ENCODE results near the gene KATNAL1.

KATNAL1 gene

GRCh38 chr13:30173303-30173610, 134.1 kb downstream of the KATNAL1 start:
- H3K9me3 ChIP-seq, result no peaks in the 10 kb centered on the region
- H3K27me3 ChIP-seq (ENCODE audit: low read depth), result no peaks in the 10 kb centered on the region

GRCh38 chr13:30172593-30173302, 134.6 kb downstream of the KATNAL1 start:
- in situ Hi-C loops (cut with MboI; ENCODE audit: low sequenced_read_pairs), result no loop called here
- H3K9me3 ChIP-seq, result no peaks in the 10 kb centered on the region
- no peaks in the 10 kb centered on the region for H3K27me3 ChIP-seq (ENCODE audit: low read depth)
- H3K4me3 ChIP-seq, result no peak overlapping the region
- no peak for DNase-seq (ENCODE audit: low spot score in 2 of 2)
- H3K36me3 ChIP-seq (replicated peaks), result no peaks in the 10 kb centered on the region
- H3K4me1 ChIP-seq, result no peaks in the 10 kb centered on the region

More at GRCh38 chr13:30173303-30173610, 134.1 kb downstream of the KATNAL1 start:
- Histone ChIP-seq H3K4me3 (no peak overlapping the region), H3K4me1 (no peaks in the 10 kb centered on the region), H3K36me3 (replicated peaks) (no peaks in the 10 kb centered on the region)
- in situ Hi-C loops (cut with MboI; ENCODE audit: low sequenced_read_pairs), result no loop called here
- DNase-seq (ENCODE audit: low spot score in 2 of 2), result no peak

DNA sequence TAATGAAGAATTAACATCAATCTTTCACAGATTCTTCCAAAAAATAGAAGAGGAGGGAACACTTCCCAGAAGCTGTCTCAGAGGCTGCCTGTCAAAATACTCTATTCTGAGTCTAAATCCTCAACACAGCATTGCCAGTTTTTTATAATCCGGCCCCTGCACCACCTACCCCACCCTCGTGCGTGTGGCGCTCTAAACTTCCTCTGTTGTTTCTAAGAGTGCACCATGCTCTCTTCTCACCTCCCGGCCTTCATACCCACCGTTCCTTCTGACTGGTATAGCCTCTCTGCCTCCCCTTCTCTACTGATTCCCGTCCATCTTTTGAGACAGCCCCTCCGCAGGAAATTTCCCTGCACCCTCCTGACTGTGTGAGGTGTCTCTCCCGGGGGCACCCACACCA, 136.8 kb downstream of the KATNAL1 start:
- H3K4me3 ChIP-seq, result no peak overlapping the region
- in situ Hi-C loops (cut with MboI; ENCODE audit: low sequenced_read_pairs), result no loop called here

DNA sequence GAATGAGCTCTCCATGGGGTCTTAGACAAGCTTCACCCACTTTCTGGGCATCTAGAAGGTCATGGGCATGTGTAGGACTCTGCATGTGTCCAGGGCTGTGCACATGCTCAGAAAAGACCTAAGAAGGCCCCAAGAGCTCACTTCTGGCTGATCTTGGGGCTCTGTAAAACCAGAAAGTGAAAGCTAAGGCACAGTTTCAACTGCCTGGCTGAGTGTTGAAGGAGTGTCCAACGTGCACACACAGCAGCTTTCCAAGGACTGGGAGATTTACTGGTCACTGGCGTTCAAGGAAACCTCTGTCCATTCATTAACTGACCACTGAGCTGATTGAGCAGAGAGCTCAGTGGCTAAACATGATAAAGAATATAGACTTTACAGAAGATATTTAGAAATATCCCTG, 137.9 kb downstream of the KATNAL1 start:
- Histone ChIP-seq H3K36me3 (replicated peaks) (no peaks in the 10 kb centered on the region), H3K27me3 (ENCODE audit: low read depth) (no peaks in the 10 kb centered on the region), H3K9me3 (no peaks in the 10 kb centered on the region), H3K4me1 (no peaks in the 10 kb centered on the region), H3K4me3 (no peak overlapping the region)
- in situ Hi-C loops (cut with MboI; ENCODE audit: low sequenced_read_pairs), result no loop called here
- DNase-seq (ENCODE audit: low spot score in 2 of 2), result no peak

More for the DNA sequence above, 136.8 kb downstream of the KATNAL1 start:
- H3K9me3 ChIP-seq, result no peaks in the 10 kb centered on the region
- H3K27me3 ChIP-seq (ENCODE audit: low read depth), result no peaks in the 10 kb centered on the region
- DNase-seq (ENCODE audit: low spot score in 2 of 2), result no peak
- no peaks in the 10 kb centered on the region for H3K36me3 ChIP-seq (replicated peaks)
- H3K4me1 ChIP-seq, result no peaks in the 10 kb centered on the region

- no peaks in the 10 kb centered on the region for H3K36me3 ChIP-seq (replicated peaks)
- in situ Hi-C loops (cut with MboI; ENCODE audit: low sequenced_read_pairs), result no loop called here
- DNase-seq (ENCODE audit: low spot score in 2 of 2), result no peak
- H3K4me1 ChIP-seq, result no peaks in the 10 kb centered on the region
- no peaks in the 10 kb centered on the region for H3K27me3 ChIP-seq (ENCODE audit: low read depth)
- no peak overlapping the region for H3K4me3 ChIP-seq
- H3K9me3 ChIP-seq, result no peaks in the 10 kb centered on the region
Measured at GRCh38 chr13:30165796-30166195, 141.6 kb downstream of the KATNAL1 start.

DNA sequence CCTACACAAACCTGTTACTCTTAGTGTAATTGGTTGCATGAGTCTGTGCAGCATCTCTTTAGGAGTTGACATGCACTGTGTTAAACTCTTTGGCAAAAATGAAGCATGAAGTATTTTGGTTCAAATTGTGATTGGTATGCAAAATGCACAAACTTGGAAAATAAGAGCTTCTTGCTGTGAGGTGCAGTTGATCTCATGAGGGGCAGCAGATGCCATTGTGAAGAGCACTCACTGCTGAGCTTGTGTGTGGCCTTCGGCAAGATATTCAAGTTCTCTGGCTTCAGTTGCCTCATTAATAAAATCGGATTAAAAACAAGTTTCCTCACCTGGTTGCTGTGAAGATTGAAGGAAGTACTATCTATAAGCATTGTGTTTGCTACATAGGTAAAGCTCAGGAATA, 142.3 kb downstream of the KATNAL1 start:
- Histone ChIP-seq H3K9me3 (no peaks in the 10 kb centered on the region), H3K36me3 (replicated peaks) (no peaks in the 10 kb centered on the region), H3K4me3 (no peak overlapping the region), H3K4me1 (no peaks in the 10 kb centered on the region), H3K27me3 (ENCODE audit: low read depth) (no peaks in the 10 kb centered on the region)
- DNase-seq (ENCODE audit: low spot score in 2 of 2), result no peak
- in situ Hi-C loops (cut with MboI; ENCODE audit: low sequenced_read_pairs), result no loop called here

GRCh38 chr13:30164146-30164545, 143.2 kb downstream of the KATNAL1 start:
- Histone ChIP-seq H3K4me1 (no peaks in the 10 kb centered on the region), H3K9me3 (no peaks in the 10 kb centered on the region), H3K4me3 (no peak overlapping the region), H3K27me3 (ENCODE audit: low read depth) (no peaks in the 10 kb centered on the region), H3K36me3 (replicated peaks) (no peaks in the 10 kb centered on the region)
- DNase-seq (ENCODE audit: low spot score in 2 of 2), result no peak
- in situ Hi-C loops (cut with MboI; ENCODE audit: low sequenced_read_pairs), result no loop called here

GRCh38 chr13:30163441-30163840, 143.9 kb downstream of the KATNAL1 start:
- Histone ChIP-seq H3K4me1 (no peaks in the 10 kb centered on the region), H3K36me3 (replicated peaks) (no peaks in the 10 kb centered on the region), H3K4me3 (no peak overlapping the region), H3K9me3 (no peaks in the 10 kb centered on the region), H3K27me3 (ENCODE audit: low read depth) (no peaks in the 10 kb centered on the region)
- in situ Hi-C loops (cut with MboI; ENCODE audit: low sequenced_read_pairs), result no loop called here
- no peak for DNase-seq (ENCODE audit: low spot score in 2 of 2)

- no peaks in the 10 kb centered on the region for H3K9me3 ChIP-seq
- no peak overlapping the region for H3K4me3 ChIP-seq
- no peaks in the 10 kb centered on the region for H3K27me3 ChIP-seq (ENCODE audit: low read depth)
- DNase-seq (ENCODE audit: low spot score in 2 of 2), result no peak
- in situ Hi-C loops (cut with MboI; ENCODE audit: low sequenced_read_pairs), result no loop called here
- no peaks in the 10 kb centered on the region for H3K4me1 ChIP-seq
- H3K36me3 ChIP-seq (replicated peaks), result no peaks in the 10 kb centered on the region
Measured at GRCh38 chr13:30159446-30159839, 147.9 kb downstream of the KATNAL1 start.

- Histone ChIP-seq H3K4me3 (no peak overlapping the region), H3K27me3 (ENCODE audit: low read depth) (no peaks in the 10 kb centered on the region), H3K4me1 (no peaks in the 10 kb centered on the region), H3K36me3 (replicated peaks) (no peaks in the 10 kb centered on the region), H3K9me3 (no peaks in the 10 kb centered on the region)
- no peak for DNase-seq (ENCODE audit: low spot score in 2 of 2)
- in situ Hi-C loops (cut with MboI; ENCODE audit: low sequenced_read_pairs), result no loop called here
Measured at GRCh38 chr13:30158774-30159445, 148.4 kb downstream of the KATNAL1 start.

DNA sequence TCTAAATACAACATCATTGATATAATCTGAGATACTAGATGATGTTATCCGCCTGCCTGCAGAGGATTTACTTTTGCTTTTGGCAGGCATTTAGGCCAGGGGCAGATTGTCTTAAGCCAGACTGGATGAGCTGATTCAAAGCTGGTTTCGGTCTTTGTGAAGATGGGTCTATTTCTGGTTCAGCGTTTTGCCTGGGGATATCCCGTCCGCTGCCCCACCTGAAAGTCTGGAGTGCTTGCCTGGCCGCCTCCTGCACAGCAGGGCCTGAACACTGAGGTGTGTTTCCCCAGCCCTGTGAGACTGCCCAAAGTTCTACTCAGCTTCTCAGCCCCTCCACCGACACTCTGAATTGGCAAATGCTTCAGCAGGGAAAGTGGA, 149.7 kb downstream of the KATNAL1 start:
- H3K4me3 ChIP-seq, result no peak overlapping the region
- no peaks in the 10 kb centered on the region for H3K27me3 ChIP-seq (ENCODE audit: low read depth)
- H3K9me3 ChIP-seq, result no peaks in the 10 kb centered on the region
- no peaks in the 10 kb centered on the region for H3K4me1 ChIP-seq
- in situ Hi-C loops (cut with MboI; ENCODE audit: low sequenced_read_pairs), result no loop called here
- no peaks in the 10 kb centered on the region for H3K36me3 ChIP-seq (replicated peaks)
- DNase-seq (ENCODE audit: low spot score in 2 of 2), result no peak

- no peak for DNase-seq (ENCODE audit: low spot score in 2 of 2)
Measured at GRCh38 chr13:30156826-30157615, 150.3 kb downstream of the KATNAL1 start.

GRCh38 chr13:30156270-30156669, 151.1 kb downstream of the KATNAL1 start:
- Histone ChIP-seq H3K36me3 (replicated peaks) (no peaks in the 10 kb centered on the region), H3K4me1 (peaks cover 5% of the 10 kb centered on the region), H3K4me3 (no peak overlapping the region), H3K9me3 (no peaks in the 10 kb centered on the region), H3K27me3 (ENCODE audit: low read depth) (no peaks in the 10 kb centered on the region)
- no peak for DNase-seq (ENCODE audit: low spot score in 2 of 2)
- in situ Hi-C loops (cut with MboI; ENCODE audit: low sequenced_read_pairs), result no loop called here

More at GRCh38 chr13:30156826-30157615, 150.3 kb downstream of the KATNAL1 start:
- Histone ChIP-seq H3K36me3 (replicated peaks) (no peaks in the 10 kb centered on the region), H3K27me3 (ENCODE audit: low read depth) (no peaks in the 10 kb centered on the region), H3K4me1 (no peaks in the 10 kb centered on the region), H3K9me3 (no peaks in the 10 kb centered on the region), H3K4me3 (no peak overlapping the region)
- in situ Hi-C loops (cut with MboI; ENCODE audit: low sequenced_read_pairs), result no loop called here

DNA sequence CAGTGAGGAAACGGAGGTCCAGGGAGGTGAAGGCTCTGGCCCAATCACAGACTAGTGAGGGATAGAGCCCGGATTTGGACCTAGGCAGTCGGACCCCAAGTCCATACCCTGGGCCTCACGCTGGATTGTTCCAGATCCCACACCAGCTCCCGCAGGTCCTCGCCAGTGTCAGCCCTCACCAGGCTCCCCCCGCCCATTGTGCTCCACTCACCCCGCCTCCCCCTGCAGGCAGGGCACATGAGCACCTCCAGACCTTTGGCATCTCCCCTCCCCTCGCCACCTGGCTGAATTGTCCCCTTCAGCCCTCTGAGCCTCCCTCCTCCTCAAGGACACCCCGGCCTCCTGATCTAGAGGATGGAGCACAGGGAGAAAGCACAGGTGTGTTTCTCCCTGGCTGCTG, 152.4 kb downstream of the KATNAL1 start:
- no peaks in the 10 kb centered on the region for H3K27me3 ChIP-seq (ENCODE audit: low read depth)
- H3K9me3 ChIP-seq, result no peaks in the 10 kb centered on the region
- no peaks in the 10 kb centered on the region for H3K36me3 ChIP-seq (replicated peaks)
- H3K4me3 ChIP-seq, result no peak overlapping the region
- in situ Hi-C loops (cut with MboI; ENCODE audit: low sequenced_read_pairs), result no loop called here
- H3K4me1 ChIP-seq, result peaks cover 5% of the 10 kb centered on the region
- DNase-seq (ENCODE audit: low spot score in 2 of 2), result no peak

All from HAP-1 (cell line).